Cardiac fibroblast (primary cell): ENCODE measurements around the gene APOC3.
A peak's percentile ranks its signal among the peaks of the same experiment; 100 is the strongest.

ENCODE experiments used
- DNase-seq, 2 donors: peaks; one replicate each; pipeline versions ENCODE4 v3.0.0 to v3.0.0-alpha.2; 2010; ENCODE audit warnings: low read depth in 2 of 2
- H3K4me3 ChIP-seq, 2 donors: replicated peaks in 1 of 2; 1 replicate in 1 of 2; 2 replicates in 1 of 2; pipeline ENCODE4 v1.5.1; 2011; ENCODE audit warnings: low read depth in 2 of 2, low read length in 2 of 2, mild to moderate bottlenecking in 2 of 2, moderate library complexity in 1 of 2
- CTCF ChIP-seq: IDR thresholded peaks from one replicate; pipeline ENCODE4 v1.5.1; 2011; ENCODE audit warnings: low read depth, mild to moderate bottlenecking, low read length, inconsistent platforms

Gene APOC3

GRCh38 chr11:116882386-116882785 lies 52.7 kb downstream of the APOC3 start:
- peak in 1 of 2 donors; percentile 72 for DNase-seq
- TF ChIP-seq CTCF: no peak
- H3K4me3 ChIP-seq: no peak overlapping the region
